OCI-LY1 (cell line): Measurements from ENCODE around the gene PRR33.

Experiments
- H2AFZ ChIP-seq: fragments of 200-600 bp; sonication (generic), shearing (Covaris generic); 2 replicates; pipeline ENCODE4 v1.6.0; 2014; ENCODE audit warnings: antibody characterized with exemption, mild to moderate bottlenecking, low read length
- H3F3A ChIP-seq: fragments of 200-600 bp; sonication (generic), shearing (Covaris generic); 2 replicates; pipeline ENCODE4 v1.6.0; 2014; ENCODE audit warnings: mild to moderate bottlenecking, antibody characterized with exemption, low read length, moderate library complexity; ENCODE audit not compliant: insufficient read depth
- H3K27ac ChIP-seq: fragments of 200-600 bp; sonication (generic); 2 replicates; pipeline ENCODE4 v1.5.1; 2014; ENCODE audit warnings: low read length, mixed run types, mild to moderate bottlenecking, low read depth; ENCODE audit not compliant: poor library complexity, severe bottlenecking
- H3K27me3 ChIP-seq: fragments of 200-600 bp; sonication (generic); 2 replicates; pipeline ENCODE4 v1.6.0; 2014; ENCODE audit warnings: antibody characterized with exemption, mild to moderate bottlenecking, low read length, moderate library complexity; ENCODE audit not compliant: insufficient read depth
- H3K36me3 ChIP-seq: fragments of 200-600 bp; sonication (generic); 2 replicates; pipeline ENCODE4 v1.6.1; 2014; ENCODE audit warnings: mild to moderate bottlenecking, antibody characterized with exemption, low read length, moderate library complexity, mixed read lengths; ENCODE audit not compliant: insufficient read depth
- H3K4me1 ChIP-seq: fragments of 200-600 bp; sonication (generic); 2 replicates; pipeline ENCODE4 v1.5.1; 2014; ENCODE audit warnings: mild to moderate bottlenecking, low read length, moderate library complexity; ENCODE audit not compliant: insufficient read depth, severe bottlenecking
- H3K4me2 ChIP-seq: fragments of 200-600 bp; sonication (generic), shearing (Covaris generic); 2 replicates; pipeline ENCODE4 v1.6.1; 2014; ENCODE audit warnings: low read length
- H3K4me3 ChIP-seq: fragments of 200-600 bp; sonication (generic); 2 replicates; pipeline ENCODE4 v1.5.1; 2014; ENCODE audit warnings: low read length, low read depth, mild to moderate bottlenecking, mixed read lengths; ENCODE audit not compliant: poor library complexity, severe bottlenecking
- H3K79me2 ChIP-seq: fragments of 200-600 bp; shearing (Covaris generic); 2 replicates; pipeline ENCODE4 v1.6.1; 2016; ENCODE audit warnings: mixed run types, low read length, mixed read lengths; ENCODE audit not compliant: insufficient read depth
- H3K9ac ChIP-seq: fragments of 200-600 bp; sonication (generic), shearing (Covaris generic); 2 replicates; pipeline ENCODE4 v1.6.1; 2014; ENCODE audit warnings: mild to moderate bottlenecking, low read length, mixed read lengths
- H3K9me2 ChIP-seq: fragments of 200-600 bp; sonication (generic), shearing (Covaris generic); 2 replicates; pipeline ENCODE4 v1.6.1; 2014; ENCODE audit warnings: low read depth, mild to moderate bottlenecking, low read length, mixed read lengths
- H3K9me3 ChIP-seq: fragments of 200-600 bp; shearing (Covaris generic); 2 replicates; pipeline ENCODE4 v1.6.1; 2014; ENCODE audit warnings: low read length, mixed read lengths
- H4K20me1 ChIP-seq: fragments of 200-600 bp; sonication (generic), shearing (Covaris generic); 2 replicates; pipeline ENCODE4 v1.6.0; 2016; ENCODE audit warnings: mild to moderate bottlenecking, low read length; ENCODE audit not compliant: insufficient read depth
- CTCF ChIP-seq: fragments of 200-600 bp; sonication (generic), shearing (Covaris generic); IDR thresholded peaks from 2 replicates; pipeline ENCODE4 v1.5.1; 2017; ENCODE audit warnings: mild to moderate bottlenecking, antibody characterized with exemption, low read length, moderate library complexity, mixed read lengths
- EZH2 ChIP-seq: fragments of 200-600 bp; sonication (generic), shearing (Covaris generic); IDR thresholded peaks from 2 replicates; pipeline ENCODE4 v1.8.0; 2017; ENCODE audit warnings: borderline replicate concordance, mixed run types, mild to moderate bottlenecking, antibody characterized with exemption, low read length, moderate library complexity, mixed read lengths

The PRR33 gene

DNA sequence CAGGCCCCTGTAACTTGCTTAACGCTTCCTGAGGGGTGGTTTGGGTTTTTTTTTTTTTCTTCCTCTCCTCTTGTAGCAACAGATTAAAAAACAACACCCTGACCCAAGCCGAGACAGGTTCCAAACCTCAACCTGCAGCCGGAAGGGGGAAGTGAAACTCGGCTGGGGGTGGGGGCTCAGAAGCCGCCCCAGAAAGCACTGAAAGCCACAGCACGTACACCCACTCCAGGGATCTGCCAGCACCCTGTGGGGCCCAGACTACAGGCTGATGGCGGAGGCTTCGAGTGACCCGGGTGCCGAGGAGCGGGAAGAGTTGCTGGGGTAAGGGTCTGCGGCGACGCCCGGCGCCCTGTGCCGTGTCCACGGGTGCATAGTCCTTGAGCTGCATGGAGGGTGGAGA lies 38.8 kb downstream of the PRR33 start, which contains the start of gene LSP1:
Gene LSP1 (plus strand): TSS at position 208 of the 400 bp plus-strand sequence. CDS start 61 bp downstream, at position 269.
- H3K4me1 ChIP-seq = peaks cover 55% of the 10 kb centered on the region
- no peak within 1 kb of the TSS for H2AFZ ChIP-seq
- no peaks in the 10 kb centered on the region for H3K9me2 ChIP-seq
- H3F3A ChIP-seq = no peaks in the 10 kb centered on the region
- peak within 1 kb of the TSS; percentile 99 for H3K27ac ChIP-seq
- TF ChIP-seq CTCF = no peak
- no peak for TF ChIP-seq EZH2
- H3K9me3 ChIP-seq = no peaks in the 10 kb centered on the region
- H3K27me3 ChIP-seq = no peaks in the 10 kb centered on the region
- H3K4me2 ChIP-seq = peak within 1 kb of the TSS; percentile 83
- H3K79me2 ChIP-seq = peaks cover 17% of the 10 kb centered on the region
- peaks cover 9% of the 10 kb centered on the region; the same call in 1 of the 2 replicates for H3K36me3 ChIP-seq
- H3K9ac ChIP-seq = peak within 1 kb of the TSS; percentile 91
- no peaks in the 10 kb centered on the region for H4K20me1 ChIP-seq
- H3K4me3 ChIP-seq = peak within 1 kb of the TSS; percentile 74

DNA sequence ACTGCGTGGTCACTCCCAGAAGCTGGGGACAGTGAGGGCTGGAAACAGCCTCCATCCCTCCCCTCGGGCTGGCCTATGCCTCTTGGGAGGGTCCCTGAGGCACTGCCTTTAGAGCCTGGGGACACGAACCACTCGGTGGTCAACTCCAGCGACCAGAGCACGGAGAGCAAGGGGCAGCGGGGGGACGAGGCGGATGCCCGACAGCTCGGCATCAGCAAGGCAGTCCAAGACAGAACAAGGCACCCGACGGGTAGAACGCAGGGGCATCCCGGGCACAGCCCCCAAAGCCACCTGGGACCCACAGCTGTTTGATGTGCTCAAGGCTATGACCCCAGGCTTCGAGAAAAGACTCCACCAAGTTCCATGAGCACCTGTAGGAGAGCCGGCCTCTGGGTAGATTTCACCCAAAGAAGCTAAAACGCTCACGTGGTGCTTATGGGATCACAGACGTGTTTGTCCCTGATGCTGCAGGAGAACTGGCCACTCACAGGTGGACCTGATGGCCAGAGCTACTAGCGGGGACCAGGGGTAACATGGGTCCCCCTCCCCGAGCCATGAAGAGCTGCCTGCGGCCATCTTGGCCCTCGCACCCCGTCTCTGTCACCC lies 39.3 kb downstream of the PRR33 start:
- H3F3A ChIP-seq = no peaks in the 10 kb centered on the region
- TF ChIP-seq EZH2 = no peak
- H3K27ac ChIP-seq = peak overlapping the region; percentile 99
- peaks cover 9% of the 10 kb centered on the region; the same call in 1 of the 2 replicates for H3K36me3 ChIP-seq
- H3K9me3 ChIP-seq = no peaks in the 10 kb centered on the region
- H2AFZ ChIP-seq = no peak overlapping the region
- no peaks in the 10 kb centered on the region for H4K20me1 ChIP-seq
- peak overlapping the region; percentile 74 for H3K4me3 ChIP-seq
- peak overlapping the region; percentile 83 for H3K4me2 ChIP-seq
- H3K9me2 ChIP-seq = no peaks in the 10 kb centered on the region
- H3K79me2 ChIP-seq = peaks cover 17% of the 10 kb centered on the region
- H3K9ac ChIP-seq = peak overlapping the region; percentile 91
- H3K27me3 ChIP-seq = no peaks in the 10 kb centered on the region
- H3K4me1 ChIP-seq = peaks cover 55% of the 10 kb centered on the region

- Histone ChIP-seq H3K27me3 (no peaks in the 10 kb centered on the region), H3K79me2 (peaks cover 17% of the 10 kb centered on the region), H3F3A (no peaks in the 10 kb centered on the region), H3K9me2 (no peaks in the 10 kb centered on the region), H3K9ac (peak overlapping the region; percentile 91), H3K4me2 (peak overlapping the region; percentile 83), H4K20me1 (no peaks in the 10 kb centered on the region), H3K4me3 (peak overlapping the region; percentile 74), H3K36me3 (peaks cover 9% of the 10 kb centered on the region; the same call in 1 of the 2 replicates), H3K27ac (peak overlapping the region; percentile 99), H3K9me3 (no peaks in the 10 kb centered on the region), H2AFZ (no peak overlapping the region), H3K4me1 (peaks cover 55% of the 10 kb centered on the region)
- TF ChIP-seq EZH2 (no peak), CTCF (0 out of 2 replicates have a peak, but pooled peaks have one; percentile 4)
Measured at GRCh38 chr11:1851468-1852180, 40.1 kb downstream of the PRR33 start.
